B cell (primary cell): Measurements from ENCODE around the gene KRT23. TPM values are rescaled to one million over a fixed set of nuclear protein-coding genes. Genes with fewer than 3 reads are reported as not detected.

ENCODE experiments used
- ATAC-seq: fragments of 200-7000 bp; cut with Tn5 transposase; one replicate; pipeline ENCODE4 v1.10.0; 2021; ENCODE audit warnings: low read depth, mild to moderate bottlenecking, moderate number of reproducible peaks, moderate library complexity
- CTCF ChIA-PET: fragments of 350-600 bp; sonication (Branson Sonifier 250); formaldehyde crosslinking; loops from one replicate; lab custom pipeline; 2021; ENCODE audit warnings: antibody characterized with exemption, inconsistent platforms; lab: Charles Lee
- POLR2A ChIA-PET: fragments of 350-600 bp; sonication (Branson Sonifier 250); formaldehyde crosslinking; loops from one replicate; lab custom pipeline; 2021; ENCODE audit warnings: antibody characterized with exemption; lab: Charles Lee
- DNase-seq: peaks from one replicate; pipeline ENCODE4 v3.0.0; 2013
- H2AFZ ChIP-seq: 2 replicates; pipeline ENCODE4 v1.6.1; 2012; ENCODE audit warnings: mild to moderate bottlenecking, low read depth, low read length; ENCODE audit not compliant: insufficient read depth, poor library complexity, severe bottlenecking
- H3K27ac ChIP-seq, 2 donors: 1 replicate in 1 of 2; 2 replicates in 1 of 2; pipeline ENCODE4 v1.5.1; 2012 to 2013; ENCODE audit warnings: low read length in 2 of 2, mild to moderate bottlenecking in 2 of 2, moderate library complexity in 1 of 2
- H3K27me3 ChIP-seq, 4 experiments: fragments of 200-600 bp in 1 of 4; sonication (generic) in 1 of 4; replicated peaks in 1 of 4; 1 replicate in 2 of 4; 2 replicates in 2 of 4; pipeline versions ENCODE4 v1.6.1 to v1.7.0; 2013 to 2016; ENCODE audit warnings: low read length in 3 of 4, mild to moderate bottlenecking in 2 of 4, mixed read lengths in 1 of 4, moderate library complexity in 1 of 4; ENCODE audit not compliant: insufficient read depth in 4 of 4, control insufficient read depth in 3 of 4; ENCODE audit errors: control extremely low read depth in 1 of 4
- H3K36me3 ChIP-seq, 2 experiments: replicated peaks in 1 of 2; 1 replicate in 1 of 2; 2 replicates in 1 of 2; pipeline versions ENCODE4 v1.6.1 to v1.7.1; 2013; ENCODE audit warnings: low read length in 1 of 2; ENCODE audit not compliant: insufficient read depth in 2 of 2, control insufficient read depth in 1 of 2; ENCODE audit errors: control extremely low read depth in 1 of 2, extremely low read depth in 1 of 2
- H3K4me1 ChIP-seq, 2 donors: fragments of 200-600 bp in 1 of 2; sonication (generic) in 1 of 2; 1 replicate in 1 of 2; 2 replicates in 1 of 2; pipeline versions ENCODE4 v1.5.1 to v1.6.1; 2013 to 2017; ENCODE audit warnings: low read length in 2 of 2; ENCODE audit not compliant: control insufficient read depth in 2 of 2, insufficient read depth in 2 of 2
- H3K4me2 ChIP-seq: replicated peaks from 2 replicates; pipeline ENCODE3; 2012; ENCODE audit warnings: mild to moderate bottlenecking, low read depth, low read length; ENCODE audit not compliant: poor library complexity, severe bottlenecking
- H3K4me3 ChIP-seq, 5 experiments: fragments of 200-600 bp in 1 of 5; sonication (generic) in 1 of 5; 1 replicate in 3 of 5; 2 replicates in 2 of 5; pipeline versions ENCODE4 v1.5.1 to v1.7.0; 2011 to 2016; ENCODE audit warnings: low read length in 4 of 5, mild to moderate bottlenecking in 4 of 5, low read depth in 2 of 5, control low read depth in 1 of 5, moderate library complexity in 1 of 5; ENCODE audit not compliant: insufficient read depth in 1 of 5; ENCODE audit errors: control extremely low read depth in 1 of 5, extremely low read depth in 1 of 5
- H3K79me2 ChIP-seq: fragments of 200-600 bp; sonication (generic); one replicate; pipeline ENCODE4 v1.6.0; 2016; ENCODE audit warnings: low read length; ENCODE audit not compliant: control insufficient read depth, insufficient read depth
- H3K9ac ChIP-seq: fragments of 200-600 bp; sonication (generic); 2 replicates; pipeline ENCODE4 v1.6.1; 2017; ENCODE audit warnings: mild to moderate bottlenecking, low read length, moderate library complexity
- H3K9me3 ChIP-seq, 3 donors: one replicate each; pipeline versions ENCODE4 v1.6.1 to v1.7.1; 2013; ENCODE audit warnings: low read length in 2 of 3; ENCODE audit not compliant: control insufficient read depth in 2 of 3, insufficient read depth in 1 of 3; ENCODE audit errors: control extremely low read depth in 1 of 3
- H4K20me1 ChIP-seq: 2 replicates; pipeline ENCODE4 v1.6.0; 2012; ENCODE audit warnings: mild to moderate bottlenecking, low read length; ENCODE audit not compliant: insufficient read depth, control insufficient read depth, poor library complexity, severe bottlenecking
- H3K27ac Mint-ChIP-seq: one replicate; pipeline ENCODE4 v1.8.0; 2021; ENCODE audit warnings: mixed read lengths
- H3K27me3 Mint-ChIP-seq: one replicate; pipeline ENCODE4 v1.8.0; 2021; ENCODE audit warnings: mixed read lengths
- H3K4me1 Mint-ChIP-seq: one replicate; pipeline ENCODE4 v1.8.0; 2021; ENCODE audit warnings: mixed read lengths
- H3K4me3 Mint-ChIP-seq: one replicate; pipeline ENCODE4 v1.8.0; 2021; ENCODE audit warnings: mixed read lengths
- H3K9me3 Mint-ChIP-seq: one replicate; pipeline ENCODE4 v1.8.0; 2022; ENCODE audit warnings: mixed read lengths; ENCODE audit not compliant: insufficient read depth
- CTCF ChIP-seq: fragments of 200-600 bp; IDR thresholded peaks from one replicate; pipeline ENCODE4 v1.8.0; 2022; ENCODE audit warnings: antibody characterized with exemption, mild to moderate bottlenecking
- EZH2 ChIP-seq: IDR thresholded peaks from 2 replicates; pipeline ENCODE4 v1.6.1; 2012; ENCODE audit warnings: borderline replicate concordance, low read depth, mild to moderate bottlenecking, moderate library complexity, low read length; ENCODE audit not compliant: insufficient read depth, poor library complexity, severe bottlenecking
- WGBS: methylation state at CpG from one replicate; pipeline ENCODE4 v1.1.5; 2013; ENCODE audit warnings: missing lambda C conversion rate; ENCODE audit not compliant: insufficient coverage; 5-methylcytosine and 5-hydroxymethylcytosine counted together
- intact Hi-C: fragments of 100-400 bp; cut with micrococcal nuclease; formaldehyde crosslinking; loops from one replicate; pipeline ENCODE4 v1.10.0; 2022
- polyA plus RNA-seq: library from polyadenylated mRNA; depleted of rRNA; stranded (reverse); fragments of >200 nt; gene quantifications from 2 replicates; pipeline ENCODE4 v1.2.3, GENCODE V29; 2012
- total RNA-seq, 2 donors: library from RNA; stranded (reverse); fragments of 120-200 nt in 1 of 2; gene quantifications; 1 replicate in 1 of 2; 2 replicates in 1 of 2; pipeline versions ENCODE4 v1.2.3 to v1.2.4, GENCODE V29; 2013 to 2022

Gene KRT23
- total and polyA plus RNA-seq, 2 donors (not counting 1 experiment from before 2014, with no cell fraction given), result 0.06 TPM; not detected in 1

GRCh38 chr17:40884708-40885512 is 52.5 kb downstream of the KRT23 start, which contains the start of gene KRT20:
Gene KRT20 (minus strand): TSS chr17:40885242. CDS start chr17:40885185, 57 bp downstream.
- peaks cover 0 to 2% (median 0%) of the 10 kb centered on the region in 3 donors for H3K9me3 ChIP-seq
- no peaks in the 10 kb centered on the region for H4K20me1 ChIP-seq
- H3K4me3 ChIP-seq, result no peak within 1 kb of the TSS
- POLR2A ChIA-PET, result no interaction called here
- peaks cover 0 to 17% (median 11%) of the 10 kb centered on the region in 4 experiments for H3K27me3 ChIP-seq
- peaks cover 44% of the 10 kb centered on the region for H3K27me3 Mint-ChIP-seq
- TF ChIP-seq EZH2 (no peak), CTCF (no peak)
- no peak for DNase-seq
- peaks cover 0 to 6% of the 10 kb centered on the region in 2 donors for H3K4me1 ChIP-seq
- H3K4me1 Mint-ChIP-seq, result peaks cover 1% of the 10 kb centered on the region
- WGBS, result 93% methylated on average over 20 of the region's 23 CpGs
- CTCF ChIA-PET, result no interaction called here
- no peak within 1 kb of the TSS for H2AFZ ChIP-seq
- H3K4me2 ChIP-seq, result no peak within 1 kb of the TSS
- H3K79me2 ChIP-seq, result no peaks in the 10 kb centered on the region
- H3K36me3 ChIP-seq, result no peaks in the 10 kb centered on the region
- no peak for ATAC-seq
- intact Hi-C loops, result no loop called here
- no peak within 1 kb of the TSS for H3K27ac Mint-ChIP-seq
- no peak within 1 kb of the TSS for H3K9ac ChIP-seq
- H3K27ac ChIP-seq, result no peak within 1 kb of the TSS
- H3K4me3 Mint-ChIP-seq, result no peak within 1 kb of the TSS
- no peaks in the 10 kb centered on the region for H3K9me3 Mint-ChIP-seq
